Skeletal muscle cell (primary cell): ENCODE results near the gene FRRS1L.

Source experiments
- DNase-seq: peaks from one replicate; pipeline ENCODE4 v3.0.0-alpha.2; 2010; ENCODE audit warnings: low read depth
- H3K4me3 ChIP-seq: 2 replicates; pipeline ENCODE4 v1.5.1; 2011; ENCODE audit warnings: low read depth, mild to moderate bottlenecking, control low read depth, low read length, moderate library complexity

FRRS1L gene

GRCh38 chr9:109179801-109180523, 12.9 kb upstream of the FRRS1L start:
- H3K4me3 ChIP-seq = no peak overlapping the region
- no peak for DNase-seq

GRCh38 chr9:109176963-109177362, 9.9 kb upstream of the FRRS1L start:
- H3K4me3 ChIP-seq = no peak overlapping the region
- DNase-seq = no peak

- no peak overlapping the region for H3K4me3 ChIP-seq
- no peak for DNase-seq
Measured at GRCh38 chr9:109176386-109176785, 9.3 kb upstream of the FRRS1L start.

- H3K4me3 ChIP-seq = no peak overlapping the region
- DNase-seq = no peak
Measured at GRCh38 chr9:109172935-109173334, 5.9 kb upstream of the FRRS1L start.

- no peak overlapping the region for H3K4me3 ChIP-seq
- peak; percentile 23 for DNase-seq
Measured at GRCh38 chr9:109171926-109172325, 4.9 kb upstream of the FRRS1L start.

GRCh38 chr9:109168170-109168569, 1.1 kb upstream of the FRRS1L start:
- no peak for DNase-seq
- no peak overlapping the region for H3K4me3 ChIP-seq

GRCh38 chr9:109167716-109168115, 667 bp upstream of the FRRS1L start:
- no peak for DNase-seq
- no peak overlapping the region for H3K4me3 ChIP-seq

- H3K4me3 ChIP-seq = no peak overlapping the region
- DNase-seq = no peak
Measured at GRCh38 chr9:109166171-109166770, 778 bp downstream of the FRRS1L start.

- no peak overlapping the region for H3K4me3 ChIP-seq
- no peak for DNase-seq
Measured at GRCh38 chr9:109164042-109164441, 3.0 kb downstream of the FRRS1L start.

- DNase-seq = no peak
Measured at GRCh38 chr9:109163194-109163593, 3.9 kb downstream of the FRRS1L start.

GRCh38 chr9:109162677-109163076, 4.4 kb downstream of the FRRS1L start:
- no peak for DNase-seq
- no peak overlapping the region for H3K4me3 ChIP-seq

More at GRCh38 chr9:109163194-109163593, 3.9 kb downstream of the FRRS1L start:
- no peak overlapping the region for H3K4me3 ChIP-seq

- no peak for DNase-seq
- no peak overlapping the region for H3K4me3 ChIP-seq
Measured at GRCh38 chr9:109161471-109161870, 5.6 kb downstream of the FRRS1L start.

GRCh38 chr9:109159583-109159982, 7.5 kb downstream of the FRRS1L start:
- no peak for DNase-seq
- no peak overlapping the region for H3K4me3 ChIP-seq

GRCh38 chr9:109158651-109159050, 8.4 kb downstream of the FRRS1L start:
- no peak for DNase-seq
- no peak overlapping the region for H3K4me3 ChIP-seq

- no peak for DNase-seq
- H3K4me3 ChIP-seq = no peak overlapping the region
Measured at GRCh38 chr9:109156708-109157107, 10.3 kb downstream of the FRRS1L start.

GRCh38 chr9:109150925-109151545, 16.0 kb downstream of the FRRS1L start:
- H3K4me3 ChIP-seq = no peak overlapping the region

GRCh38 chr9:109149722-109150121, 17.3 kb downstream of the FRRS1L start:
- DNase-seq = no peak
- H3K4me3 ChIP-seq = no peak overlapping the region

More at GRCh38 chr9:109150925-109151545, 16.0 kb downstream of the FRRS1L start:
- DNase-seq = no peak

GRCh38 chr9:109149089-109149488, 18.0 kb downstream of the FRRS1L start:
- no peak for DNase-seq
- H3K4me3 ChIP-seq = no peak overlapping the region

GRCh38 chr9:109145051-109145450, 22.0 kb downstream of the FRRS1L start:
- no peak overlapping the region for H3K4me3 ChIP-seq
- no peak for DNase-seq

GRCh38 chr9:109143881-109144562, 23.0 kb downstream of the FRRS1L start:
- no peak overlapping the region for H3K4me3 ChIP-seq
- DNase-seq = no peak
